ENCODE results near the gene COX14.
"Not testable (repeated sequence)": the region's sequence is repeated elsewhere in the genome, so short reads cannot be mapped to it uniquely, and the experiment has no call there.

The COX14 gene

DNA sequence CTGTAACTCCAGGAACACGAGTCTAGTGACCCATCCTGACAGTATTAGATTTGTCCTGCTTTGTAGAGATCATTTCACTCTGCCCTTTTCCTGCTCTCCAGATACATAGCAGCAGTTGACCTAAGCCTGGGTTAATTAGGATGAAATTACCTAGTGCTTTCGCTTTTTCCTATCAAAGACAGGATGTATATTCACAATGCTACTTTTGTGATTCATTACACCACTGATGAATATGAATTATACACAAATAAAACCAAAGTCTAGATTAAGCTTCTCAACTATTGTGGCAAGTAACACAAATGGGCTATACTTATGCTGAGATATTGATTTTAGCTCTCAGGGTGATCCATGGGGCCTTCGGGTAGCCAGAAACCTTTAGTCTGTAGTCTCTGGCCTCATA, 37.3 kb downstream of the COX14 start:
- H3K4me2 ChIP-seq (ENCODE audit: low read depth, low read length, poor library complexity, severe bottlenecking): no peak overlapping the region
- H3K79me2 ChIP-seq (ENCODE audit: insufficient read depth, low read length): peaks cover 39% of the 10 kb centered on the region
- no peaks in the 10 kb centered on the region for H3K9me2 ChIP-seq (replicated peaks; ENCODE audit: low read depth, low read length)
- H3K27me3 ChIP-seq (ENCODE audit: insufficient read depth, low read length, poor library complexity, severe bottlenecking): no peaks in the 10 kb centered on the region
- no peaks in the 10 kb centered on the region for H4K20me1 ChIP-seq (ENCODE audit: insufficient read depth, low read length, poor library complexity, severe bottlenecking)
- H3K4me1 ChIP-seq (ENCODE audit: insufficient read depth, low read length, poor library complexity, severe bottlenecking): peaks cover 4% of the 10 kb centered on the region
- H3F3A ChIP-seq (ENCODE audit: low read depth): no peaks in the 10 kb centered on the region
- no peak for TF ChIP-seq EZH2phosphoT487 (IDR thresholded peaks at IDR 0.05; ENCODE audit: borderline replicate concordance)
- TF ChIP-seq, protein P1, sequence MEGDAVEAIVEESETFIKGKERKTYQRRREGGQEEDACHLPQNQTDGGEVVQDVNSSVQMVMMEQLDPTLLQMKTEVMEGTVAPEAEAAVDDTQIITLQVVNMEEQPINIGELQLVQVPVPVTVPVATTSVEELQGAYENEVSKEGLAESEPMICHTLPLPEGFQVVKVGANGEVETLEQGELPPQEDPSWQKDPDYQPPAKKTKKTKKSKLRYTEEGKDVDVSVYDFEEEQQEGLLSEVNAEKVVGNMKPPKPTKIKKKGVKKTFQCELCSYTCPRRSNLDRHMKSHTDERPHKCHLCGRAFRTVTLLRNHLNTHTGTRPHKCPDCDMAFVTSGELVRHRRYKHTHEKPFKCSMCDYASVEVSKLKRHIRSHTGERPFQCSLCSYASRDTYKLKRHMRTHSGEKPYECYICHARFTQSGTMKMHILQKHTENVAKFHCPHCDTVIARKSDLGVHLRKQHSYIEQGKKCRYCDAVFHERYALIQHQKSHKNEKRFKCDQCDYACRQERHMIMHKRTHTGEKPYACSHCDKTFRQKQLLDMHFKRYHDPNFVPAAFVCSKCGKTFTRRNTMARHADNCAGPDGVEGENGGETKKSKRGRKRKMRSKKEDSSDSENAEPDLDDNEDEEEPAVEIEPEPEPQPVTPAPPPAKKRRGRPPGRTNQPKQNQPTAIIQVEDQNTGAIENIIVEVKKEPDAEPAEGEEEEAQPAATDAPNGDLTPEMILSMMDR (conservative IDR thresholded peaks at IDR 0.05; ENCODE audit: low read length): no peak
- no peak overlapping the region for H3K4me3 ChIP-seq (ENCODE audit: low read length, poor library complexity, severe bottlenecking)
- H3K36me3 ChIP-seq (ENCODE audit: insufficient read depth, low read length): no peaks in the 10 kb centered on the region; the same call in 1 of the 2 replicates
- no peak overlapping the region for H2AFZ ChIP-seq (ENCODE audit: low read length)
- H3K9ac ChIP-seq (ENCODE audit: low read depth, low read length, poor library complexity, severe bottlenecking): no peak overlapping the region
- no peaks in the 10 kb centered on the region for H3K9me3 ChIP-seq (ENCODE audit: insufficient read depth, low read depth, low read length)

DNA sequence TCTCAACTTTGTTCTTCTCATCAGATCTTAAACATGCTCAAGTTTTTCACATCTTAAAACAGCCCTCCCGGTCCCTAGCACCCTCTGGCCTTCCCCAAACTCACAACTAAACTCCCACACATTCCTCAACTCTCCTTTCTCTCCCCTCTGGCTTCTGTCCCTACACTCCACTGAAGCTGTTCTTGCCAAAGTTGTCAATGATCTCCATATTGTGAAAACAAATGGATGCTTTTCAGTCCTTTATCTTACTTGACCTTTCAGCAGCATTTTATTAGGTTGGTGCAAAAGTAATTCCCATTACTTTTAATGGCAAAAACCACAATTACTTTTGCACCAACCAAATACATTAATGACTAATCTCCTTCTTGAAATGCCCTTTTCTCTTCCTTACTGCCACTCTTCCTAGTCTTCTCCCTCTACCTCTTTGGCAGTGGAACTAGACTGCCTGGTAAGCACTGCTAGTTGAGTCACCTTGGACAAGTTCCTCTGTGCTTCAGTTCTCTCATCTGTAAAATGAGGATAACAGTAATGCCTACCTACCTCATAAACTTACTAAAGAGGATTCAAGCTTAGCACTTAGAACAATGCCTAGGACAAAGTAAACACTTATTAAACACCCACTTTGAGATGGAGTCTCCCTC, 39.1 kb downstream of the COX14 start:
- no peak for TF ChIP-seq EZH2phosphoT487 (IDR thresholded peaks at IDR 0.05; ENCODE audit: borderline replicate concordance)
- TF ChIP-seq, protein P1 (conservative IDR thresholded peaks at IDR 0.05; ENCODE audit: low read length): no peak
- Histone ChIP-seq H4K20me1 (ENCODE audit: insufficient read depth, low read length, poor library complexity, severe bottlenecking) (no peaks in the 10 kb centered on the region), H3K9me2 (replicated peaks; ENCODE audit: low read depth, low read length) (no peaks in the 10 kb centered on the region), H3K36me3 (ENCODE audit: insufficient read depth, low read length) (no peaks in the 10 kb centered on the region; the same call in 1 of the 2 replicates), H3K9me3 (ENCODE audit: insufficient read depth, low read depth, low read length) (no peaks in the 10 kb centered on the region), H3F3A (ENCODE audit: low read depth) (no peaks in the 10 kb centered on the region), H3K4me2 (ENCODE audit: low read depth, low read length, poor library complexity, severe bottlenecking) (no peak overlapping the region), H3K79me2 (ENCODE audit: insufficient read depth, low read length) (peaks cover 38% of the 10 kb centered on the region), H3K4me1 (ENCODE audit: insufficient read depth, low read length, poor library complexity, severe bottlenecking) (peaks cover 4% of the 10 kb centered on the region), H2AFZ (ENCODE audit: low read length) (no peak overlapping the region), H3K27me3 (ENCODE audit: insufficient read depth, low read length, poor library complexity, severe bottlenecking) (no peaks in the 10 kb centered on the region), H3K9ac (ENCODE audit: low read depth, low read length, poor library complexity, severe bottlenecking) (no peak overlapping the region), H3K4me3 (ENCODE audit: low read length, poor library complexity, severe bottlenecking) (no peak overlapping the region)

DNA sequence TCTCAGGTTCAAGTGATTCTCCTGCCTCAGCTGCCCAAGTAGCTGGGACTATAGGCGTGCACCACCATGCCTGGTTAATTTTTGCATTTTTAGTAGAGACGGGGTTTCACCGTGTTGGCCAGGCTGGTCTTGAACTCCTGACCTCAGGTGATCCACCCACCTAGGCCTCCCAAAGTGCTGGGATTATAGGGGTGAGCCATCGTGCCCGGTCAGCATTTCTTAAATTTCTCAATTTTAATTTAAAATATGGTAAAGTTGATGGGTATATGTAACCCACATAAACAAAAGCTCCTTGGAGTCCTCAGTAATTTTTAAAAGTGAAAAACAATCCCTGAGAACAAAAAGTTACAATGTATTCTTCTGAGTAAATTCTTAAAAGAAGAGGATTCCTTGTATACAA, 42.9 kb downstream of the COX14 start:
- H3K4me3 ChIP-seq (ENCODE audit: low read length, poor library complexity, severe bottlenecking); H3K9ac ChIP-seq (ENCODE audit: low read depth, low read length, poor library complexity, severe bottlenecking): not testable (repeated sequence)
- H3K79me2 ChIP-seq (ENCODE audit: insufficient read depth, low read length): peaks cover 61% of the 10 kb centered on the region

DNA sequence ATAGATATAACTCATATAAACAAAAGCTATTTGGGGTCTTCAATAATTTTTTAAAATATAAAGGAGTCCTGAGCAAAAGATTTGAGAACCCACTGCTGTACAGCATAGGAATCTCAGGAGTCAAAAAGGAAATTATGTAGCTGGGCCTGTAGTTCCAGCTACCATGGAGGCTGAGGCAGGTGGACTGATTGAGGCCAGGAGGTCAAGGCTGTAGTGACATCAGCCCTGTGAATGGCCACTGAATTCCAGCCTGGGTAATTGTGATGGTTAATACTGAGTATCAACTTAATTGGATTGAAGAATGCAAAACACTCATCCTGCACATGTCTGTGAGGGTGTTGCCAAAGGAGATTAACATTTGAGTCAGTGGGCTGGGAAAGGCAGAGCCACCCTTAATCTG, 44.6 kb downstream of the COX14 start:
- no peaks in the 10 kb centered on the region; the same call in 1 of the 2 replicates for H3K36me3 ChIP-seq (ENCODE audit: insufficient read depth, low read length)
- H3K79me2 ChIP-seq (ENCODE audit: insufficient read depth, low read length): peaks cover 71% of the 10 kb centered on the region

More for the DNA sequence above, 42.9 kb downstream of the COX14 start:
- H3K27me3 ChIP-seq (ENCODE audit: insufficient read depth, low read length, poor library complexity, severe bottlenecking); H3K9me3 ChIP-seq (ENCODE audit: insufficient read depth, low read depth, low read length); H3K9me2 ChIP-seq (replicated peaks; ENCODE audit: low read depth, low read length); H3K4me2 ChIP-seq (ENCODE audit: low read depth, low read length, poor library complexity, severe bottlenecking); H3K4me1 ChIP-seq (ENCODE audit: insufficient read depth, low read length, poor library complexity, severe bottlenecking); H3K36me3 ChIP-seq (ENCODE audit: insufficient read depth, low read length); H4K20me1 ChIP-seq (ENCODE audit: insufficient read depth, low read length, poor library complexity, severe bottlenecking); H2AFZ ChIP-seq (ENCODE audit: low read length); H3F3A ChIP-seq (ENCODE audit: low read depth): not testable (repeated sequence)

More for the DNA sequence above, 44.6 kb downstream of the COX14 start:
- Histone ChIP-seq H2AFZ (ENCODE audit: low read length) (no peak overlapping the region), H3K27me3 (ENCODE audit: insufficient read depth, low read length, poor library complexity, severe bottlenecking) (no peaks in the 10 kb centered on the region), H3K4me3 (ENCODE audit: low read length, poor library complexity, severe bottlenecking) (no peak overlapping the region), H3K4me1 (ENCODE audit: insufficient read depth, low read length, poor library complexity, severe bottlenecking) (peaks cover 11% of the 10 kb centered on the region), H3F3A (ENCODE audit: low read depth) (no peaks in the 10 kb centered on the region), H3K9ac (ENCODE audit: low read depth, low read length, poor library complexity, severe bottlenecking) (no peak overlapping the region), H3K9me2 (replicated peaks; ENCODE audit: low read depth, low read length) (no peaks in the 10 kb centered on the region), H3K9me3 (ENCODE audit: insufficient read depth, low read depth, low read length) (no peaks in the 10 kb centered on the region), H4K20me1 (ENCODE audit: insufficient read depth, low read length, poor library complexity, severe bottlenecking) (peaks cover 13% of the 10 kb centered on the region), H3K4me2 (ENCODE audit: low read depth, low read length, poor library complexity, severe bottlenecking) (no peak overlapping the region)
- no peak for TF ChIP-seq EZH2phosphoT487 (IDR thresholded peaks at IDR 0.05; ENCODE audit: borderline replicate concordance)
- TF ChIP-seq, protein P1 (conservative IDR thresholded peaks at IDR 0.05; ENCODE audit: low read length): no peak
